Transverse colon (tissue), 4 donors: ENCODE measurements around the gene BACH2. TPM values are rescaled to one million over a fixed set of nuclear protein-coding genes. Genes with fewer than 3 reads are reported as not detected.

Experiments
- DNase-seq: peaks from one replicate; pipeline ENCODE4 v3.0.0-alpha.2; 2019
- H3K27ac ChIP-seq, 4 donors: fragments of 200-600 bp; sonication (generic); 2 replicates each; pipeline ENCODE4 v1.5.1; 2016 to 2018; ENCODE audit warnings: inconsistent platforms in 4 of 4
- H3K27me3 ChIP-seq: fragments of 200-600 bp; sonication (generic); 2 replicates; pipeline ENCODE4 v1.5.1; 2017; ENCODE audit warnings: inconsistent platforms
- H3K36me3 ChIP-seq, 4 donors: fragments of 200-600 bp; sonication (generic); 2 replicates each; pipeline ENCODE4 v1.5.1; 2017 to 2019; ENCODE audit warnings: inconsistent platforms in 4 of 4
- H3K4me1 ChIP-seq, 4 donors: fragments of 200-600 bp; sonication (generic); 2 replicates each; pipeline ENCODE4 v1.5.1; 2017 to 2020; ENCODE audit warnings: inconsistent platforms in 4 of 4
- H3K4me3 ChIP-seq, 4 donors: fragments of 200-600 bp; sonication (generic); 1 replicate in 1 of 4; 2 replicates in 3 of 4; pipeline versions ENCODE4 v1.5.1 to v1.6.1; 2017 to 2019; ENCODE audit warnings: inconsistent platforms in 4 of 4
- H3K9me3 ChIP-seq, 2 donors: fragments of 200-600 bp; sonication (generic); 2 replicates each; pipeline ENCODE4 v1.5.1; 2017 to 2019; ENCODE audit warnings: inconsistent platforms in 2 of 2
- CTCF ChIP-seq, 5 experiments: fragments of 200-600 bp in 3 of 5; fragments of 450-650 bp in 2 of 5; sonication (generic) in 3 of 5; IDR thresholded peaks; 1 replicate in 2 of 5; 2 replicates in 3 of 5; pipeline ENCODE4 v1.5.1; 2016 to 2017; ENCODE audit warnings: antibody characterized with exemption in 5 of 5, inconsistent platforms in 3 of 5, mild to moderate bottlenecking in 2 of 5, moderate library complexity in 1 of 5
- EP300 ChIP-seq: sonication (generic); formaldehyde crosslinking; IDR thresholded peaks from one replicate; pipeline ENCODE4 v1.6.1; 2017; ENCODE audit warnings: antibody characterized with exemption, low read depth
- POLR2A ChIP-seq: fragments of 450-650 bp; IDR thresholded peaks from one replicate; pipeline ENCODE4 v1.6.1; 2016; ENCODE audit warnings: antibody characterized with exemption, mild to moderate bottlenecking, moderate library complexity
- POLR2AphosphoS5 ChIP-seq, 3 donors: sonication (generic); formaldehyde crosslinking; IDR thresholded peaks; one replicate each; pipeline ENCODE4 v1.6.1; 2016; ENCODE audit warnings: antibody characterized with exemption in 3 of 3
- WGBS, 2 donors: methylation state at CpG; one replicate each; pipeline ENCODE4 v1.1.5; 2018; ENCODE audit warnings: low coverage in 1 of 2; 5-methylcytosine and 5-hydroxymethylcytosine counted together
- in situ Hi-C, 4 donors: fragments of 200-750 bp; cut with MboI; loops; one replicate each; pipeline versions ENCODE4 v1.15.0 to v1.15.1; 2017; ENCODE audit warnings: low sequenced_read_pairs in 3 of 4, low pct_ligation_motif_present in 1 of 4, low pct_unique_long_range_greater_than_20kb in 1 of 4
- intact Hi-C: fragments of 100-400 bp; cut with DNase I; formaldehyde crosslinking; loops from one replicate; pipeline ENCODE4 v1.15.1; 2023; ENCODE audit warnings: low total_unique reads
- total RNA-seq, 4 donors: library from RNA; depleted of rRNA; stranded (reverse); fragments of >200 nt; gene quantifications; one replicate each; pipeline ENCODE4 v1.1.0, GENCODE V29; 2016

Gene BACH2
- total RNA-seq, 4 donors from 2014 or later = 0.20 to 7.5 (median 2.4) TPM

- in situ Hi-C loops = no loop called here
- Histone ChIP-seq H3K36me3 (no peaks in the 10 kb centered on the region), H3K9me3 (no peaks in the 10 kb centered on the region), H3K27ac (no peak overlapping the region), H3K27me3 (no peaks in the 10 kb centered on the region), H3K4me3 (no peak overlapping the region), H3K4me1 (peaks cover 0 to 11% (median 3%) of the 10 kb centered on the region in 4 donors)
- 94 to 100% methylated on average over 2 to 3 of the region's 3 CpGs for WGBS, 2 donors
- TF ChIP-seq EP300 = no peak
- TF ChIP-seq POLR2A = no peak
- no peak for TF ChIP-seq CTCF (IDR thresholded peaks at IDR 0.05)
- TF ChIP-seq POLR2AphosphoS5 (IDR thresholded peaks at IDR 0.05) = no peak
- intact Hi-C loops = no loop called here
- no peak for DNase-seq
These were observed 196.5 kb downstream of the BACH2 start for GRCh38 chr6:90100059-90100665.

- no peaks in the 10 kb centered on the region for H3K9me3 ChIP-seq
- peak overlapping the region; percentile 62 to 76 (median 71) for H3K27ac ChIP-seq
- intact Hi-C loops (no loop called here), in situ Hi-C loops (no loop called here)
- no peaks in the 10 kb centered on the region for H3K27me3 ChIP-seq
- peaks cover 0 to 11% (median 3%) of the 10 kb centered on the region in 4 donors for H3K4me1 ChIP-seq
- no peaks in the 10 kb centered on the region for H3K36me3 ChIP-seq
- no peak for DNase-seq
- WGBS, 2 donors = 68 to 70% methylated on average over 6 of the region's 6 CpGs
- TF ChIP-seq CTCF (IDR thresholded peaks at IDR 0.05) (no peak), POLR2A (no peak), POLR2AphosphoS5 (IDR thresholded peaks at IDR 0.05) (no peak), EP300 (no peak)
- no peak overlapping the region for H3K4me3 ChIP-seq
These were observed 198.0 kb downstream of the BACH2 start for GRCh38 chr6:90098627-90099026.

GRCh38 chr6:90098001-90098531 is 198.6 kb downstream of the BACH2 start:
- no peak for TF ChIP-seq POLR2A
- TF ChIP-seq CTCF (IDR thresholded peaks at IDR 0.05) = peak in 1 of 5 experiments; percentile 9
- peak in 1 of 3 donors; percentile 47 for TF ChIP-seq POLR2AphosphoS5 (IDR thresholded peaks at IDR 0.05)
- TF ChIP-seq EP300 = no peak
- Histone ChIP-seq H3K9me3 (no peaks in the 10 kb centered on the region), H3K36me3 (no peaks in the 10 kb centered on the region), H3K4me1 (peaks cover 0 to 11% (median 3%) of the 10 kb centered on the region in 4 donors), H3K27ac (peak overlapping the region; percentile 62 to 76 (median 71)), H3K27me3 (no peaks in the 10 kb centered on the region), H3K4me3 (no peak overlapping the region)
- WGBS, 2 donors = 27 to 46% methylated on average over 4 of the region's 4 CpGs
- intact Hi-C loops (no loop called here), in situ Hi-C loops (no loop called here)
- DNase-seq = peak; percentile 19

- H3K9me3 ChIP-seq = no peaks in the 10 kb centered on the region
- in situ Hi-C loops = no loop called here
- 61 to 70% methylated on average over 6 to 7 of the region's 7 CpGs for WGBS, 2 donors
- H3K27me3 ChIP-seq = no peaks in the 10 kb centered on the region
- H3K27ac ChIP-seq = peak overlapping the region in 2 of 4 donors; percentile 57 to 76
- peaks cover 0 to 11% (median 3%) of the 10 kb centered on the region in 4 donors for H3K4me1 ChIP-seq
- DNase-seq = no peak
- no peak for TF ChIP-seq EP300
- no peak for TF ChIP-seq POLR2AphosphoS5 (IDR thresholded peaks at IDR 0.05)
- TF ChIP-seq CTCF (IDR thresholded peaks at IDR 0.05) = no peak
- no peak for TF ChIP-seq POLR2A
- H3K4me3 ChIP-seq = no peak overlapping the region
- intact Hi-C loops = no loop called here
- no peaks in the 10 kb centered on the region for H3K36me3 ChIP-seq
These were observed 199.3 kb downstream of the BACH2 start for GRCh38 chr6:90097356-90097755.
